Astrocyte (in vitro differentiated cells and primary cell): ENCODE results near the gene ADAMTS6. TPM values are rescaled to one million over a fixed set of nuclear protein-coding genes. Genes with fewer than 3 reads are reported as not detected.

Experiments used
- DNase-seq: peaks from one replicate; pipeline ENCODE4 v3.0.0-alpha.2; 2010; ENCODE audit warnings: low read depth
- FAIRE-seq: peaks from 2 replicates; lab custom pipeline; 2011; peaks lifted over from hg19 to GRCh38; lab: Jason Lieb, UNC
- H2AFZ ChIP-seq: 2 replicates; pipeline ENCODE4 v1.6.0; 2012; ENCODE audit warnings: low read depth, low read length, inconsistent platforms
- H3K27ac ChIP-seq: 2 replicates; pipeline ENCODE4 v1.5.1; 2011; ENCODE audit warnings: low read depth, low read length, inconsistent platforms
- H3K27me3 ChIP-seq: 2 replicates; pipeline ENCODE4 v1.6.0; 2011; ENCODE audit warnings: low read length, inconsistent platforms; ENCODE audit not compliant: insufficient read depth
- H3K36me3 ChIP-seq: 2 replicates; pipeline ENCODE4 v1.5.1; 2011; ENCODE audit warnings: low read length, inconsistent platforms; ENCODE audit not compliant: insufficient read depth
- H3K4me1 ChIP-seq: 2 replicates; pipeline ENCODE4 v1.5.1; 2011; ENCODE audit warnings: low read length, inconsistent platforms; ENCODE audit not compliant: insufficient read depth
- H3K4me2 ChIP-seq: 2 replicates; pipeline ENCODE4 v1.6.0; 2012; ENCODE audit warnings: low read length, inconsistent platforms
- H3K4me3 ChIP-seq: 2 replicates; pipeline ENCODE4 v1.5.1; 2011; ENCODE audit warnings: low read depth, mild to moderate bottlenecking, low read length, inconsistent platforms; ENCODE audit not compliant: insufficient read depth
- H3K79me2 ChIP-seq: 2 replicates; pipeline ENCODE4 v1.6.0; 2012; ENCODE audit warnings: mild to moderate bottlenecking, low read length, inconsistent platforms; ENCODE audit not compliant: insufficient read depth
- H3K9ac ChIP-seq: 2 replicates; pipeline ENCODE4 v1.6.0; 2012; ENCODE audit warnings: mild to moderate bottlenecking, low read length, inconsistent platforms
- H3K9me3 ChIP-seq: 2 replicates; pipeline ENCODE4 v1.5.1; 2012; ENCODE audit warnings: low read depth, mild to moderate bottlenecking, low read length, inconsistent platforms; ENCODE audit not compliant: insufficient read depth
- H4K20me1 ChIP-seq: 2 replicates; pipeline ENCODE4 v1.6.0; 2012; ENCODE audit warnings: low read length, inconsistent platforms; ENCODE audit not compliant: insufficient read depth
- H3K27ac Mint-ChIP-seq: one replicate; pipeline ENCODE4 v1.8.0; 2021; ENCODE audit warnings: mild to moderate bottlenecking, mixed read lengths; ENCODE audit not compliant: unreplicated experiment
- H3K27me3 Mint-ChIP-seq: one replicate; pipeline ENCODE4 v1.8.0; 2021; ENCODE audit warnings: low read depth, mixed read lengths; ENCODE audit not compliant: unreplicated experiment
- H3K36me3 Mint-ChIP-seq: one replicate; pipeline ENCODE4 v1.8.0; 2021; ENCODE audit warnings: low read depth, mixed read lengths; ENCODE audit not compliant: unreplicated experiment
- H3K4me1 Mint-ChIP-seq: one replicate; pipeline ENCODE4 v1.8.0; 2021; ENCODE audit warnings: low read depth, mixed read lengths; ENCODE audit not compliant: unreplicated experiment
- H3K4me3 Mint-ChIP-seq: one replicate; pipeline ENCODE4 v1.8.0; 2021; ENCODE audit warnings: mild to moderate bottlenecking, moderate library complexity, mixed read lengths; ENCODE audit not compliant: unreplicated experiment
- H3K9me3 Mint-ChIP-seq: one replicate; pipeline ENCODE4 v1.8.0; 2021; ENCODE audit warnings: mild to moderate bottlenecking, mixed read lengths; ENCODE audit not compliant: unreplicated experiment
- CTCF ChIP-seq: IDR thresholded peaks from 2 replicates; pipeline ENCODE4 v1.5.1; 2011; ENCODE audit warnings: low read depth, mild to moderate bottlenecking, inconsistent platforms, low read length, moderate library complexity; ENCODE audit not compliant: insufficient read depth
- EZH2 ChIP-seq: IDR thresholded peaks from 2 replicates; pipeline ENCODE4 v1.6.1; 2012; ENCODE audit warnings: mild to moderate bottlenecking, low read length, inconsistent platforms; ENCODE audit not compliant: insufficient read depth
- total RNA-seq: library from RNA; stranded (reverse); gene quantifications from 2 replicates; pipeline ENCODE4 v1.2.1, GENCODE V29; 2021

Gene ADAMTS6
- total RNA-seq, 1 donor from 2014 or later: 27.7 TPM

GRCh38 chr5:65191554-65192135, 290.1 kb downstream of the ADAMTS6 start:
- no peak for FAIRE-seq
- Histone ChIP-seq H3K79me2 (peaks cover 3% of the 10 kb centered on the region), H3K4me2 (no peak overlapping the region)

GRCh38 chr5:65190328-65191053, 291.2 kb downstream of the ADAMTS6 start:
- H3K27me3 Mint-ChIP-seq: no peaks in the 10 kb centered on the region
- H3K27ac Mint-ChIP-seq: peak overlapping the region; percentile 93
- Histone ChIP-seq H4K20me1 (no peaks in the 10 kb centered on the region), H3K27me3 (no peaks in the 10 kb centered on the region), H3K9me3 (no peaks in the 10 kb centered on the region), H3K4me1 (peaks cover 25% of the 10 kb centered on the region), H3K36me3 (peaks cover 20% of the 10 kb centered on the region), H3K79me2 (peaks cover 3% of the 10 kb centered on the region), H3K4me2 (peak overlapping the region; percentile 34), H3K27ac (peak overlapping the region; percentile 99), H3K9ac (peak overlapping the region; percentile 89), H2AFZ (no peak overlapping the region), H3K4me3 (no peak overlapping the region)
- DNase-seq: peak; percentile 99
- no peak for TF ChIP-seq CTCF
- H3K36me3 Mint-ChIP-seq: peaks cover 11% of the 10 kb centered on the region
- no peaks in the 10 kb centered on the region for H3K9me3 Mint-ChIP-seq
- H3K4me1 Mint-ChIP-seq: peaks cover 44% of the 10 kb centered on the region
- FAIRE-seq: peak; percentile 99
- H3K4me3 Mint-ChIP-seq: no peak overlapping the region

More at GRCh38 chr5:65191554-65192135, 290.1 kb downstream of the ADAMTS6 start:
- no peaks in the 10 kb centered on the region for H3K9me3 ChIP-seq
- H3K4me1 ChIP-seq: peaks cover 19% of the 10 kb centered on the region
- Mint-ChIP-seq H3K27me3 (no peaks in the 10 kb centered on the region), H3K36me3 (peaks cover 16% of the 10 kb centered on the region), H3K4me1 (peaks cover 32% of the 10 kb centered on the region), H3K27ac (peak overlapping the region; percentile 83), H3K4me3 (no peak overlapping the region), H3K9me3 (no peaks in the 10 kb centered on the region)
- H3K36me3 ChIP-seq: peaks cover 21% of the 10 kb centered on the region
- TF ChIP-seq EZH2 (no peak), CTCF (no peak)
- peak overlapping the region; percentile 89 for H3K9ac ChIP-seq
- H4K20me1 ChIP-seq: no peaks in the 10 kb centered on the region
- peak; percentile 38 for DNase-seq
- H2AFZ ChIP-seq: no peak overlapping the region
- H3K27ac ChIP-seq: peak overlapping the region; percentile 99
- H3K27me3 ChIP-seq: no peaks in the 10 kb centered on the region
- H3K4me3 ChIP-seq: no peak overlapping the region
